GM12878 (cell line): ENCODE measurements around the gene GCK. TPM values are rescaled to one million over a fixed set of nuclear protein-coding genes. Genes with fewer than 3 reads are reported as not detected.

Experiments used
- ATAC-seq: fragments of 200-7000 bp; cut with Tn5 transposase; 3 replicates; pipeline ENCODE4 v1.9.1; 2020; ENCODE audit warnings: mild to moderate bottlenecking, moderate library complexity
- BruUV-seq: library from RNA; stranded (reverse); fragments of 400-500 nt; replicated peaks from 2 replicates; lab custom pipeline; 2021; lab: Mats Ljungman, UMichigan
- CTCF ChIA-PET: fragments of 300-600 bp; sonication (Branson Sonifier 250); formaldehyde crosslinking; extraction: SDS; loops from one replicate; lab custom pipeline; 2021; ENCODE audit warnings: inconsistent platforms; lab: Yijun Ruan, JAX
- POLR2A ChIA-PET: fragments of 350-600 bp; formaldehyde crosslinking; extraction: SDS; loops from one replicate; lab custom pipeline; 2021; ENCODE audit warnings: inconsistent platforms; lab: Charles Lee
- RAD21 ChIA-PET: fragments of 300-600 bp; sonication (Branson Sonifier 250); formaldehyde crosslinking; loops from one replicate; lab custom pipeline; 2023; ENCODE audit warnings: antibody characterized with exemption; ENCODE audit not compliant: unreplicated experiment; lab: Charles Lee
- SMC1A ChIA-PET: fragments of 300-600 bp; sonication (Branson Sonifier 250); formaldehyde crosslinking; loops from one replicate; lab custom pipeline; 2023; ENCODE audit not compliant: unreplicated experiment, uncharacterized antibody; lab: Charles Lee
- DNase-seq: peaks from one replicate; pipeline ENCODE4 v3.0.0-alpha.2; 2011; ENCODE audit warnings: low read depth, low spot score
- FAIRE-seq: peaks from 3 replicates; lab custom pipeline; 2011; peaks lifted over from hg19 to GRCh38; lab: Jason Lieb, UNC
- H2AFZ ChIP-seq: 2 replicates; pipeline ENCODE4 v1.6.0; 2011; ENCODE audit warnings: low read depth, low read length, control low read depth; ENCODE audit not compliant: control insufficient read depth
- H3K27ac ChIP-seq: 2 replicates; pipeline ENCODE4 v1.5.1; 2011; ENCODE audit warnings: control low read depth; ENCODE audit not compliant: control insufficient read depth, insufficient read depth
- H3K27me3 ChIP-seq, 2 experiments: replicated peaks in 1 of 2; 2 replicates each; pipeline versions ENCODE4 v1.6.0 to v1.6.1; 2011; ENCODE audit warnings: low read length in 1 of 2; ENCODE audit not compliant: control insufficient read depth in 2 of 2, insufficient read depth in 2 of 2
- H3K36me3 ChIP-seq, 2 experiments: 2 replicates each; pipeline ENCODE4 v1.5.1; 2011; ENCODE audit warnings: low read length in 1 of 2; ENCODE audit not compliant: control insufficient read depth in 2 of 2, insufficient read depth in 2 of 2
- H3K4me1 ChIP-seq: 2 replicates; pipeline ENCODE4 v1.6.1; 2011; ENCODE audit warnings: mild to moderate bottlenecking, low read length, moderate library complexity, mixed read lengths; ENCODE audit not compliant: control insufficient read depth, insufficient read depth
- H3K4me2 ChIP-seq: 2 replicates; pipeline ENCODE4 v1.6.0; 2011; ENCODE audit warnings: control low read depth; ENCODE audit not compliant: control insufficient read depth, insufficient read depth
- H3K4me3 ChIP-seq: fragments of 200-600 bp; sonication (generic); 2 replicates; pipeline ENCODE4 v1.5.1; 2016
- H3K79me2 ChIP-seq: 2 replicates; pipeline ENCODE4 v1.6.0; 2011; ENCODE audit warnings: low read length; ENCODE audit not compliant: control insufficient read depth, insufficient read depth
- H3K9ac ChIP-seq: 2 replicates; pipeline ENCODE4 v1.8.0; 2011; ENCODE audit warnings: low read length, control low read depth, mixed read lengths; ENCODE audit not compliant: control insufficient read depth, insufficient read depth
- H3K9me3 ChIP-seq: replicated peaks from 3 replicates; pipeline ENCODE4 v1.5.1; 2011; ENCODE audit warnings: mild to moderate bottlenecking, low read length; ENCODE audit not compliant: control insufficient read depth, insufficient read depth
- H4K20me1 ChIP-seq: 2 replicates; pipeline ENCODE4 v1.6.0; 2011; ENCODE audit not compliant: control insufficient read depth, insufficient read depth
- CBFB ChIP-seq: IDR thresholded peaks from 2 replicates; pipeline ENCODE4 v1.6.1; 2016; ENCODE audit warnings: antibody characterized with exemption, low read depth
- CBX5 ChIP-seq: sonication (generic); IDR thresholded peaks from 2 replicates; pipeline ENCODE4 v1.6.1; 2016; ENCODE audit warnings: low read depth, moderate library complexity, mild to moderate bottlenecking, inconsistent platforms
- EGR1 ChIP-seq, 2 experiments: IDR thresholded peaks; 1 replicate in 1 of 2; 2 replicates in 1 of 2; pipeline ENCODE4 v1.6.1; 2011 to 2012; ENCODE audit warnings: low read depth in 2 of 2, low read length in 2 of 2, borderline replicate concordance in 1 of 2, mild to moderate bottlenecking in 1 of 2, moderate library complexity in 1 of 2
- IRF5 ChIP-seq: fragments of 450-650 bp; IDR thresholded peaks from 2 replicates; pipeline ENCODE4 v1.6.1; 2017; ENCODE audit warnings: borderline replicate concordance
- PKNOX1 ChIP-seq: fragments of 450-650 bp; IDR thresholded peaks from 2 replicates; pipeline ENCODE4 v1.6.1; 2016; ENCODE audit warnings: mild to moderate bottlenecking
- SIX5 ChIP-seq: IDR thresholded peaks from 2 replicates; pipeline ENCODE4 v1.6.1; 2011; ENCODE audit warnings: mild to moderate bottlenecking, low read depth, low read length, moderate library complexity; ENCODE audit not compliant: severe bottlenecking
- TCF12 ChIP-seq: IDR thresholded peaks from 2 replicates; pipeline ENCODE4 v1.6.1; 2011; ENCODE audit warnings: low read depth, mild to moderate bottlenecking, low read length
- WGBS: methylation state at CpG from one replicate; pipeline ENCODE4 v1.1.6; 2016; ENCODE audit warnings: low lambda C conversion rate; ENCODE audit not compliant: insufficient replicate concordance, insufficient coverage; ENCODE audit errors: missing lambda C conversion rate; 5-methylcytosine and 5-hydroxymethylcytosine counted together
- in situ Hi-C: fragments of 300-500 bp; cut with MboI; formaldehyde crosslinking; loops from 9 replicates; pipeline ENCODE4 v1.14.3; 2018; ENCODE audit warnings: mixed read lengths
- intact Hi-C: fragments of 100-400 bp; cut with micrococcal nuclease; formaldehyde crosslinking; loops from one replicate; pipeline ENCODE4 v1.14.2; 2022; ENCODE audit not compliant: unreplicated experiment
- polyA plus RNA-seq, 11 experiments: library from polyadenylated mRNA; depleted of rRNA in 4 of 11; unstranded in 6 of 11; stranded (reverse) in 5 of 11; fragments of >200 nt; fragmentation: Nextera tagmentation in 4 of 11; fragmentation: Illumina TruSeq in 1 of 11; extraction: Ambion mirVana in 4 of 11; extraction: Trizol in 1 of 11; gene quantifications; 1 replicate in 1 of 11; 2 replicates in 10 of 11; pipeline versions ENCODE4 v1.2.1 to v1.2.3, GENCODE V29; 2011 to 2016; ENCODE audit warnings: inconsistent platforms in 2 of 11, missing spikeins in 2 of 11, low read depth in 1 of 11
- total RNA-seq, 4 experiments: library from RNA; depleted of rRNA in 3 of 4; stranded (reverse); fragments of >200 nt in 3 of 4; fragmentation: Illumina TruSeq in 1 of 4; extraction: Trizol in 1 of 4; gene quantifications; 2 replicates each; pipeline versions ENCODE4 v1.2.1 to v1.2.3, GENCODE V29; 2013 to 2021

The GCK gene
- total and polyA plus RNA-seq, 10 of the 15 experiments (the other 5 are each of a cell fraction or from before 2014, with no cell fraction given): 0.06 to 0.16 TPM; not detected in 8

- Histone ChIP-seq H3K27ac (no peak overlapping the region), H3K4me1 (no peaks in the 10 kb centered on the region), H3K36me3 (no peaks in the 10 kb centered on the region), H3K4me3 (no peak overlapping the region), H4K20me1 (no peaks in the 10 kb centered on the region), H2AFZ (no peak overlapping the region), H3K9me3 (no peaks in the 10 kb centered on the region), H3K79me2 (peaks cover under 1% of the 10 kb centered on the region; the same call in 1 of the 2 replicates), H3K27me3 (no peaks in the 10 kb centered on the region), H3K9ac (no peak overlapping the region), H3K4me2 (no peak overlapping the region)
- 0% methylated on average over 1 of the region's 1 CpG for WGBS
- DNase-seq (no peak), FAIRE-seq (no peak), ATAC-seq (no peak)
- ChIA-PET POLR2A (interaction anchor here (1.1 kb wide), 1 partner anchor 129 kb away, joined by 3 read pairs; no protein-coding TSS in a partner anchor), SMC1A (interaction anchor here (1.0 to 2.4 kb wide), 3 partner anchors 73 to 176 kb away, joined by 3 to 13 read pairs (median 5); partner anchors contain the start of gene POLD2), CTCF (interaction anchor here (0.6 to 3.5 kb wide), 6 partner anchors 85 to 175 kb away, joined by 3 to 25 read pairs (median 4); partner anchors contain the start of gene DBNL), RAD21 (interaction anchor here (0.8 to 1.2 kb wide), 3 partner anchors 115 to 176 kb away, joined by 3 read pairs; no protein-coding TSS in a partner anchor)
- intact Hi-C loops (loop anchor here (1.0 to 2.0 kb wide), 3 partner anchors 115 to 176 kb away; no protein-coding TSS in a partner anchor), in situ Hi-C loops (no loop called here)
- TF ChIP-seq PKNOX1 (0 out of 2 replicates have a peak, but pooled peaks have one; percentile 9), EGR1 (IDR thresholded peaks at IDR 0.05; ENCODE audit: borderline replicate concordance in 1 of 2, low read depth in 2 of 2, low read length in 2 of 2) (no peak), CBX5 (no peak)
- no TSS peak for BruUV-seq
Measured at GRCh38 chr7:44195889-44196288, 6.7 kb upstream of the GCK start.

GRCh38 chr7:44194562-44195145, 5.4 kb upstream of the GCK start:
- ATAC-seq: no peak
- in situ Hi-C loops: no loop called here
- intact Hi-C loops: loop anchor here (5.0 kb wide), 1 partner anchor 42 kb away; no protein-coding TSS in a partner anchor
- TF ChIP-seq IRF5 (no peak), SIX5 (no peak), CBFB (no peak), TCF12 (no peak)

More at GRCh38 chr7:44194562-44195145, 5.4 kb upstream of the GCK start:
- Histone ChIP-seq H3K4me2 (no peak overlapping the region), H3K36me3 (no peaks in the 10 kb centered on the region), H3K27ac (no peak overlapping the region), H2AFZ (no peak overlapping the region), H3K4me1 (no peaks in the 10 kb centered on the region), H3K4me3 (no peak overlapping the region), H3K27me3 (no peaks in the 10 kb centered on the region), H4K20me1 (no peaks in the 10 kb centered on the region), H3K9ac (no peak overlapping the region), H3K79me2 (no peaks in the 10 kb centered on the region), H3K9me3 (no peaks in the 10 kb centered on the region)
- DNase-seq (no peak), FAIRE-seq (no peak)
- CTCF ChIA-PET: interaction anchor here (3.5 kb wide), 1 partner anchor 174 kb away, joined by 25 read pairs; no protein-coding TSS in a partner anchor
- RAD21 ChIA-PET: interaction anchor here (0.6 kb wide), 1 partner anchor 90 kb away, joined by 3 read pairs; no protein-coding TSS in a partner anchor
- POLR2A ChIA-PET: no interaction called here
- no TSS peak for BruUV-seq
- WGBS: 24% methylated on average over 3 of the region's 3 CpGs
- SMC1A ChIA-PET: no interaction called here
